ENCODE data around the gene CCDC138.

GRCh38 chr2:108858894-108859293 lies 72.3 kb downstream of the CCDC138 start:
- TF ChIP-seq CTCF (IDR thresholded peaks at IDR 0.05) (no peak), POLR2A (IDR thresholded peaks at IDR 0.05; ENCODE audit: low read depth) (no peak), EP300 (IDR thresholded peaks at IDR 0.05) (no peak), POLR2AphosphoS5 (IDR thresholded peaks at IDR 0.05) (no peak)
